Colonic mucosa (tissue), 4 donors: ENCODE measurements around the gene KIF2C. TPM values are rescaled to one million over a fixed set of nuclear protein-coding genes. Genes with fewer than 3 reads are reported as not detected.

Experiments
- DNase-seq: peaks from one replicate; pipeline ENCODE4 v3.0.0-alpha.2; 2020
- H3K27ac ChIP-seq: fragments of 200-600 bp; one replicate; pipeline ENCODE4 v1.8.0; 2021
- H3K27me3 ChIP-seq: fragments of 200-600 bp; one replicate; pipeline ENCODE4 v1.8.0; 2021
- H3K36me3 ChIP-seq: fragments of 200-600 bp; one replicate; pipeline ENCODE4 v1.8.0; 2021
- H3K4me1 ChIP-seq: fragments of 200-600 bp; one replicate; pipeline ENCODE4 v1.8.0; 2021; ENCODE audit warnings: mild to moderate bottlenecking
- H3K4me3 ChIP-seq: fragments of 200-600 bp; one replicate; pipeline ENCODE4 v1.8.0; 2021
- H3K9ac ChIP-seq, 2 donors: one replicate each; pipeline ENCODE4 v1.7.0; 2013; ENCODE audit warnings: control low read depth in 2 of 2, low read depth in 2 of 2, low read length in 2 of 2
- H3K9me3 ChIP-seq: fragments of 200-600 bp; one replicate; pipeline ENCODE4 v1.8.0; 2021
- CTCF ChIP-seq: fragments of 200-600 bp; IDR thresholded peaks from one replicate; pipeline ENCODE4 v1.8.0; 2022; ENCODE audit warnings: antibody characterized with exemption, mild to moderate bottlenecking
- intact Hi-C: fragments of 100-400 bp; cut with DNase I; formaldehyde crosslinking; loops from one replicate; pipeline ENCODE4 v1.14.1; 2022
- total RNA-seq, 2 donors: library from RNA; stranded (reverse); fragmentation: NEBNext Ultra II Directional in 1 of 2; extraction: Animal tissue kit (Norgen Biotek cat#: 25700) in 1 of 2; gene quantifications; one replicate each; pipeline ENCODE4 v1.2.1, GENCODE V29; 2021
- donor health status: healthy.
- donor health status: DM: no; HTN: no; CAD: no.
- donor health status: DM: no; HTN: no; CAD: no.

The KIF2C gene
- total RNA-seq, 2 donors from 2014 or later: 13.6 to 33.2 TPM

- Histone ChIP-seq H3K36me3 (no peaks in the 10 kb centered on the region), H3K27me3 (no peaks in the 10 kb centered on the region), H3K9ac (no peak overlapping the region), H3K27ac (no peak overlapping the region), H3K4me3 (no peak overlapping the region), H3K4me1 (no peaks in the 10 kb centered on the region), H3K9me3 (no peaks in the 10 kb centered on the region)
- intact Hi-C loops: no loop called here
- DNase-seq: no peak
- no peak for TF ChIP-seq CTCF
Observed at GRCh38 chr1:44724296-44724954, 15.2 kb upstream of the KIF2C start.

- Histone ChIP-seq H3K27ac (no peak overlapping the region), H3K9me3 (no peaks in the 10 kb centered on the region), H3K4me3 (no peak overlapping the region), H3K27me3 (no peaks in the 10 kb centered on the region), H3K9ac (no peak overlapping the region), H3K36me3 (no peaks in the 10 kb centered on the region), H3K4me1 (no peaks in the 10 kb centered on the region)
- DNase-seq: no peak
- TF ChIP-seq CTCF: no peak
- intact Hi-C loops: no loop called here
Observed at GRCh38 chr1:44724955-44725698, 14.5 kb upstream of the KIF2C start.

GRCh38 chr1:44730741-44731512 is 8.7 kb upstream of the KIF2C start, which contains the start of gene RNU5D-1:
RNU5D-1 (minus strand) TSS chr1:44731170.
- DNase-seq: peak; percentile 98
- Histone ChIP-seq H3K9ac (peak within 1 kb of the TSS in 1 of 2 donors; percentile 63), H3K36me3 (no peaks in the 10 kb centered on the region), H3K27ac (peak within 1 kb of the TSS; percentile 89), H3K27me3 (no peaks in the 10 kb centered on the region), H3K4me1 (no peaks in the 10 kb centered on the region), H3K9me3 (no peaks in the 10 kb centered on the region), H3K4me3 (peak within 1 kb of the TSS; percentile 23)
- intact Hi-C loops: no loop called here
- peak; percentile 90 for TF ChIP-seq CTCF

GRCh38 chr1:44733365-44733764 is 6.3 kb upstream of the KIF2C start:
- Histone ChIP-seq H3K9me3 (no peaks in the 10 kb centered on the region), H3K9ac (no peak overlapping the region), H3K27ac (no peak overlapping the region), H3K27me3 (no peaks in the 10 kb centered on the region), H3K4me3 (no peak overlapping the region), H3K4me1 (no peaks in the 10 kb centered on the region), H3K36me3 (no peaks in the 10 kb centered on the region)
- TF ChIP-seq CTCF: no peak
- intact Hi-C loops: no loop called here
- DNase-seq: no peak

- intact Hi-C loops: no loop called here
- no peak overlapping the region for H3K27ac ChIP-seq
- H3K4me3 ChIP-seq: no peak overlapping the region
- no peak overlapping the region for H3K9ac ChIP-seq
- H3K4me1 ChIP-seq: no peaks in the 10 kb centered on the region
- no peaks in the 10 kb centered on the region for H3K27me3 ChIP-seq
- no peak for TF ChIP-seq CTCF
- DNase-seq: no peak
- no peaks in the 10 kb centered on the region for H3K36me3 ChIP-seq
- no peaks in the 10 kb centered on the region for H3K9me3 ChIP-seq
Observed at GRCh38 chr1:44733784-44734183, 5.9 kb upstream of the KIF2C start.
